ENCODE measurements around the gene ZNF621. TPM values are rescaled to one million over a fixed set of nuclear protein-coding genes. Genes with fewer than 3 reads are reported as not detected.

The ZNF621 gene
- total and polyA plus RNA-seq, 9 of the 15 experiments (the other 6 are each of a cell fraction or from before 2014, with no cell fraction given), result 4.7 to 28.9 (median 20.6) TPM

GRCh38 chr3:40524222-40524567, 565 bp upstream of the ZNF621 start (continued):
- TF ChIP-seq ZNF609 (CRISPR knock-in tag; IDR thresholded peaks at IDR 0.05; ENCODE audit: borderline replicate concordance), result no peak
- TF ChIP-seq NCOA4 (IDR thresholded peaks at IDR 0.05; ENCODE audit: partially characterized antibody), result no peak
- no peak for TF ChIP-seq JUN (IDR thresholded peaks at IDR 0.05; ENCODE audit: borderline replicate concordance, low read depth, low read length)
- no peak for TF ChIP-seq JUN (CRISPR knock-in tag; IDR thresholded peaks at IDR 0.05; ENCODE audit: borderline replicate concordance)
- no peak for TF ChIP-seq ZNF384 (IDR thresholded peaks at IDR 0.05; ENCODE audit: low read depth, low read length)
- no peak for TF ChIP-seq CTBP1 (IDR thresholded peaks at IDR 0.05; ENCODE audit: borderline replicate concordance)
- 0 out of 2 replicates have a peak, but pooled peaks have one; percentile 22 for TF ChIP-seq ZNF561 (CRISPR knock-in tag; conservative IDR thresholded peaks at IDR 0.05)
- no peak for TF ChIP-seq ZNF232 (CRISPR knock-in tag; IDR thresholded peaks at IDR 0.05)
- no peak for TF ChIP-seq KDM5B (IDR thresholded peaks at IDR 0.05; ENCODE audit: insufficient replicate concordance, low read depth, low read length)
- TF ChIP-seq SMARCA4 (IDR thresholded peaks at IDR 0.05), result no peak
- no peak for TF ChIP-seq TOE1 (IDR thresholded peaks at IDR 0.05; ENCODE audit: borderline replicate concordance)
- TF ChIP-seq TOE1 (CRISPR knock-in tag; IDR thresholded peaks at IDR 0.05; ENCODE audit: borderline replicate concordance, low read depth), result no peak
- no peak for TF ChIP-seq RERE (CRISPR knock-in tag; IDR thresholded peaks at IDR 0.05; ENCODE audit: borderline replicate concordance)
- no peak for TF ChIP-seq ID3 (CRISPR knock-in tag; IDR thresholded peaks at IDR 0.05)
- no peak for TF ChIP-seq ID3 (tag; IDR thresholded peaks at IDR 0.05)
- no peak for TF ChIP-seq CXXC5 (CRISPR knock-in tag; IDR thresholded peaks at IDR 0.05)
- TF ChIP-seq ZNF740 (CRISPR knock-in tag; IDR thresholded peaks at IDR 0.05), result no peak
- no peak for TF ChIP-seq ZNF740 (tag; IDR thresholded peaks at IDR 0.05)
